NCI-H2029 (cell line): ENCODE data around the gene ZDHHC22.
A peak's percentile ranks its signal among the peaks of the same experiment; 100 is the strongest.
"Not testable (repeated sequence)": the region's sequence is repeated elsewhere in the genome, so short reads cannot be mapped to it uniquely, and the experiment has no call there.

Experiments
- DNase-seq: peaks from one replicate; lab custom pipeline; 2025; lab: John Stamatoyannopoulos, UW

ZDHHC22 gene, protein sequence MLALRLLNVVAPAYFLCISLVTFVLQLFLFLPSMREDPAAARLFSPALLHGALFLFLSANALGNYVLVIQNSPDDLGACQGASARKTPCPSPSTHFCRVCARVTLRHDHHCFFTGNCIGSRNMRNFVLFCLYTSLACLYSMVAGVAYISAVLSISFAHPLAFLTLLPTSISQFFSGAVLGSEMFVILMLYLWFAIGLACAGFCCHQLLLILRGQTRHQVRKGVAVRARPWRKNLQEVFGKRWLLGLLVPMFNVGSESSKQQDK

DNA sequence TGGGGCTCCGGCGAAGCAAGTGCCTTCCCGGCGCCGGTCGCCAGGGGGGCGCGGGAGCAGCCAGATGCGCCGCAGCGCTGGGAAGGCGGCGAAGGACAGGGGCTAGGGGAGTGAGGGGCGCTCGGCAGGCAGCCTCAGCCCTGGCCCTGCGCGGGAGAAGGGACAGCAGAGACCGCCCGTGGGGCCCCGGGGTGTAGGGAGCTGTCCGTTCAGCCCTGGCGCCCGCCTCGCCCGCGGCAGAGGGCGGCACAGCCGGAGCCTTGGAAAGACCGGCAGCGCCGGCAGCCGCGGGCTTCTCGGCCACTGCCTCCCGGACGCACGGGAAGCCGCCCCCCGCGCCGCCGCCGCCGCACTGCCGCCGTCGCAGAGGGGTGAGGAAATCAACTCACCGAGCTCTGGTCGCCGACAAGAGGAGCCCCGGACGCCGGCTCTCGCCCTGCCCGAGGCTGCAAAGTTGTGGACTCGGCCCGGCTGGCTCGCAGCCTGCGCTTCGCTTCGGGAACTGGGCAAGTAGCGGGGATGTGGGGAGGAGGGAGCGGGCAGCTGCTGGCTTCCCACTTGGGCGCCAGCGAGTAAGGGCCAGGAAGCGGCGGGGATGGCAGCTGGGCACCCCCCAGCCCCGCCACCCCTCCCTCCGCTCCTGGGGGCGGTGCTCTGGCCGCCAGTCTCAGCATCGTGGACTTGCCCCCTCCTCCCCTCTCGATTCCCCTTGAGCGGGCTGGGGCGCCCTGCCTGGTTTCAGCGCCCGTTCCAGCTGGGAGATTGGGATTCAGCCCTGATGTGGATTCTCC is at the start of gene ZDHHC22:
TSS of gene ZDHHC22 (minus strand) at position 578 of the 791 bp plus-strand sequence. CDS start 2,053 bp downstream, outside the sequence.
- no peak for DNase-seq

DNA sequence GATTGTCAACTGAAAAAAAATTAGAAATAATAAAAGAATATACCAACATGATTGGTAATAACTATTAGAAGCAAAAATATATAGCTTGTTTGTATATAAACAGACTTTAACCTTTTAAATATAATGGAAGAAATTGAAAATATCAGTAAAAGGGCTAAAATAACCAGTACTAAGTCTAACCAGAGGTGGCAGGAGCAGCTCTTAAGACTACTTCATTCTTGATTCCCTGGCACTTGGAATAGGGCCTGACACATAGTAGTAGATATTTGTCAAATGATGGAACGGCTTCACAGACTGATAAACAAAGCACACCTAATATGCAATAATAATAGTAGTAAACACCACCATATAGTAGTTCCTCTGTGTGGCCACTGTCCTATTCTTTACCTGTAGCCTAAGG is 49.4 kb upstream of the ZDHHC22 start:
- DNase-seq: no peak

DNA sequence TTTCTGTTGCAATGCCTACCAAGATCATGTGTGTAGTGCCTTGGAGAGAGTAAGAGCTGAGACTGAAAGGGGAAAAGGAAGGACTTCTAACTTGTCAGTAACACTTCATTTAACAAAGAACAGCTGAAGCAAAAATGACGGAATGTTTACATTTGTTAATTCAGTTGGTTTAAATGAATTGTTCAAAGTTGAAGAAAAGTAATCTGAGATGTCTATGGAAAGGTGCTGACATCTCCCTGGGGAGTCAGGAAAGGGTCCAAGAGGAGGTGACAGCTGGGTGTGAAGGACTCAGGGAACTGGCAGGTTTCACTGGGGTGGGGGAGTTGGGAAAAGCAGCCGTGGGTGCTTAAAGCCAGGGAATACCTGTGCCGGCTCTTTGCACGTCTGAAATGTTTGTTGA is 47.9 kb upstream of the ZDHHC22 start:
- no peak for DNase-seq

DNA sequence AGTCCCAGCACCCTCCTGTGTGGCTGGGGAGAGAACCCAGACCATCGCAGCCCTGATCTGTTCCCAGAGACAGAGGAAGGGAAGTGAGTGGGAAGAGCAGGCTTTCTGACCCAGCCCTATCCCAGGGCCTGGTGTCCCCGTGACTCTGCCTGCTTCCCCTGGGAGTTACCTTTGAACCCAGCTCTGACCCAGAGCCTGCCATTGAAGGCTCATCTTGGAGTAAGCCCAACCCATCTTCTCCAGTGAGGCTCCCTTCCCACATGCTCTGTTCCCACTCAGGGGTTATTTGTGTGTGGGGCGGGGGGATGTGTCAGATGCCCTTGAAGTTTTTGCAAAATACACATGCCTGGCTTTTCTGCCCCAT is 46.0 kb upstream of the ZDHHC22 start:
- DNase-seq: no peak

DNA sequence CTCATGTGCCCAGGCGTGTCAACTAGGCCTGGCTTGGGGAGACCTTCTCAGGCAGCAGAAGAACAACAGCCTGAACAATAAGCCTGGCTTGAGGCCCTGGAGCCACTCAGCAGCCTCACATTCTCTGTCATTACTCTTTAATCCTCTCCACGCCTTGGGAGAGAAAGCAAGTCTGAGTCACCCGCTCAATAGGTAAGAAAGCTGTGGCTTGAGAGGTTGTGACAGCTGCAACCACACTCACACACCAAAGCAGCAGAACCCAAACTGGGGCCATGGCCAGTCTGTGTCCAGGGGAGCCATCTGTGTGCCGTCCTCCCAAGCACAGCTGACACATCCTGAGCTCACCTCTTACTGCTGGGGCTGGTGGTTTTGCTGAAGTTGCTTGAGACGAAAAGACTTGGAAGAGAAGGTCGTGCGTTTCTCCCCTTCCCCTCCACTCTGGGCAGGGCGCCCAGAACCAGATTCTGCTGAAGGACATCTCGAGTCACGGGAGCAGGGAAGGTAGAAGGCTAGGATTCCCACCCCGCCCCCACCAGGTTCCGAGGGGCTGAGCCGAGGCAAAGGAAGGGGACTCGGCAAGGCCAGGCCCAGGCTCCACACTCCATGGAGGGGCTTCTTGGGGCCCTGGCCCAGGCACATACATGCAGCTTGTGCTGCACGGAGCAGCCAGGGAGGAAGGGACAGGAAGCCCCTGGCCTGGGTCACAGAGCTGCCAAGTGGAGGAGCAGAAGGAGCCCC is 45.5 kb upstream of the ZDHHC22 start:
- peak; percentile 58 for DNase-seq

DNA sequence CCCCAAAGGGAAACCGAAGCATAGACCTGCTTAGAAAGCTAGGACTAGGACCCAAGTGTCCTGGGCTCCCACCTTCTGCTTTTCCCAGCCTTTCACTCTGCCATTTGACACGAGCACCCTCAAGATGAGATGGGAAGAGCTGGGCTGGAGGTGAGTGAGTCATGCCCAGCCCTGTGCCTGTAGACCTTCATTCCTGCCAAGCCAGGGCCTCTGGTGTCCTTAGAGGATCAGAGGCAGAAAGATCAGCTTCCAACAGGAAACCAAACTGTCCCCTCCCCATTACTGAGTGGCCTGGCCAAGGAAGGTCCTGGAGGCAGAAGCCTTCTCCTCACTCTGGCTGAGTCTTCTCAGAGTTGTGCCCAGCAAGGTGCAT is 43.5 kb upstream of the ZDHHC22 start:
- no peak for DNase-seq

DNA sequence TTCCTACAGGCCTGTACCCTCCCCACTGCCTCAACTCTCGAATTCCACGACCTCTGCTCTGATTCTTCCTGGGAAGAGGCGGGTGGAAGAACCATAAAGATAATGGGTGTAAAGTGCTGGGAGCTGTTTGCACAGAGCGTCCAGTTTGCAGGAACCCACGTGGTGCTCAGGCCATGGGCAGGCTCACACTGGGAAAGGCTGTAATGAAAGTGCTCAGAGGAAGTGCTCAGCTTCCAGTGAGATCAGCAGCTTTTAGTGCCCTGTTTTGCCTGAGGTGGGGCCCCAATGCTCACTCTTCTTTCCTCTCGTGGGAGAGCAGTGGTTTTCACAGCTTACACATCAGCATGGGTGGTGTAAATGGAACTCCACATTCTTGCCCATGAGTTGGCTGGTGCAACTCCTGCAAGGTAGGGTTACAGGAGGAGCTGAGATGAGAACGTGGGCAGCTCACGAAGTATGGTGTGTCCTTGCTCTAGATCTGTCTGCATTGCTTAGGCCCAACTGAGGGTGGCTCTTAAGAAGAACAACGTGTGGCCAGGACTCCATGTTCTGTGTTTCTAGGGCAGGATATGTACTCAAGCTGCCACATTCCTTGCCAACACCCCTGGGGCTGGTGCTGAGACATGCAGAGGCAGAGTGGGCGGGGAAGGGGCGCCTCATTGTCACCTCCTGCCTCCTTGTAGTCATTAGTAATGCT is 43.0 kb upstream of the ZDHHC22 start:
- no peak for DNase-seq

DNA sequence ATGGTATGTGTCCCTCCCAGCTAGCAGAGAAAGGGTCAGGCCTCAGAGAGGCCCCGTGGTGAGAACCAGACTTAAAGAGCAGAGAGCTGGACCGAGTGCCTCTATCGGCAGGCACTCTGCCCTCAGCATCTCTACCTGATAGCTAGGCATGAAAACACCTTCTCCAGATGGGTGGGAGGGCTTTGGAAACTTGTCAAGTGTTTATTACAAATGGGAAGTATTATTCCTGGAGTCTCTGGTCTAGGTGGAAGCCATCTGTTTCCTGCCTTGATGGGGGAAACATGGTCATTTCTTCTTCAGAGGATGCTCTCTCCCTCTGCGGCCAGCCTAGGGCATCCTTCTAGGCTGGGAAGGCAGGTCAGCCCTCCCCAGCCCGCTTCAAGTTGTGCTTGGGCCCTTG is 42.3 kb upstream of the ZDHHC22 start:
- DNase-seq: no peak

DNA sequence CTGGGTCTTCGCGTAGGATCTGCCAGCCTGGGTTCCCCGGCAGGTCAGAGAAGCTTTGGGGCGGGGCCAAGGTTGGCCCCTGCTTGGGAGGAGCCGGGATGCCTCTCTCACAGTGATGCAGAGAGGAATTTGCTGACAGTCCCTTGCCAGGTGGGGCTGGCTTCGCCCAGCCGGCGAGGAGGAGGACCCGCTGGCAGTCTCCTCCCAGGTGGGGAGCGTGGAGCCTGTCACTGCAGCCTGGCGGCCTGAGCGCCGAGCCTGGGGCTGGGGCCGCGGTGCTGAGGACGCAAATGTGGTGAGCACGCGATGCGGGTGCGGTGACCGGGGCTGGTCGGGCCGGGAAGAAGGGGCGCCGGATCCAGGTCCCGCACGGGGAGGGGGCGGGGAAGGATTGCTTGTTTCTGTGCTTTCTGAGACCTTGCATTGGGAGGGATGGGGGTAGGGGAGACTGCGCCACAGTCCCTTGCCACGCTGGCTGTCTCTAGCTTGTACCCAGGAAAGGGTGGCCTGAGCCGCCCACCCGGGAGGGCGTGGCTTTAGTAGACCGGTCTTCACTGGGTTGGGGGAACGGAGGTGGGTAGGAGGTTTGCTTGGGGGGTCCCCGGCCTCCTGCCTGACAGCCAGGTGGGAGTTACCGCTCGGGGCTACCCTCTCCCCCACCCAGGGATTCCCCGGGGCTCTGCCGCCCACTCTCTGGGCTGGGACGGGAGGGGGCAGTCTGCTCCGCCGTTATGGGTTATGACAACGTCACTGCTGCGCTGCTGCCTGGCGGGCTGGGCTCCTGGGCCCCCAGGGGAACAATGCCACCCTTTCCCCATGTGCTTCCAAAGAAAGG is 40.2 kb upstream of the ZDHHC22 start, which contains the start of gene TMEM63C:
TSS of gene TMEM63C (plus strand) at position 196 of the 835 bp plus-strand sequence. CDS start 37,016 bp downstream, outside the sequence.
- DNase-seq: peak; percentile 85

DNA sequence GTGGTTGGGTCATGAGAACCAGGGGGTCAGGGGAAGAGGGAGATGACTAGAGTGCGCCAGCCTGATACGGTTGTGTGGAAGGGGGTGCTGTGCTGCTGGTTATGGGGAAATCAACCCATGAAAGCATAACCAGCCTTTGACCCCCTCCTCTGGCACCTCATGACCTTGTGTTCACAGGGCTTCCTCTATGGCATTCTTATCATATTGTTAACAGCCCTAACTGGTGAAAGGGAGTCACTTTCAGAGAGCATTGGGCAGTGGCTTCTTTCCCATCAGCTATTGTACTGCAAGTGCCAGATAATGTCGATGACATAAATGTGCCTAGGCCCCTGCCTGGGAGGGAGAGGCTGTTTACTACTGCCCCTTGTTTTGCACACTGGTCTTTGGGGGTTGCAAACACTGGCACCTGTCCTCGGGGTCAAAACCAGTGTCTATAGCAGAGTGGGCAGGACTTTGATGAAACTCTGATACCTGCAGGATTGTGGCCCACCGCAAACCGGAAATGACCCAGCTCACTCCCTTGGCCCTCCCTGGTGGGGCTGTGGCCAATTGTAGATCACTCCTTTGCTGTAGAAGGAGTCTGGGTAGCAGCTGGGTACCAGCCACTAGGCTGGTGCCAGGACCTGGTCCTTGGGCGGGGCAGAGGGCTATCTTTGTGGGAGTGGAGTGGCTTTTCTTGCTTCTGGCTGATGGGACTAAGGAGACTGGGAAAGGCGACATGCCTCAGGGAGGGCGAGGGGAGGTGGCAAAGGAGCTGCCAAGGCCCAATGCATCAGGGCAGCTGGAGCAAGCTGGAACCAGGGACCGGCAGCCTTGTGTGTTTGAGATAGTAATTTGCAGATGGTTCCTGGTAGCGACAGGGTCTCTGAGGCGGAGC is 39.4 kb upstream of the ZDHHC22 start:
- no peak for DNase-seq

DNA sequence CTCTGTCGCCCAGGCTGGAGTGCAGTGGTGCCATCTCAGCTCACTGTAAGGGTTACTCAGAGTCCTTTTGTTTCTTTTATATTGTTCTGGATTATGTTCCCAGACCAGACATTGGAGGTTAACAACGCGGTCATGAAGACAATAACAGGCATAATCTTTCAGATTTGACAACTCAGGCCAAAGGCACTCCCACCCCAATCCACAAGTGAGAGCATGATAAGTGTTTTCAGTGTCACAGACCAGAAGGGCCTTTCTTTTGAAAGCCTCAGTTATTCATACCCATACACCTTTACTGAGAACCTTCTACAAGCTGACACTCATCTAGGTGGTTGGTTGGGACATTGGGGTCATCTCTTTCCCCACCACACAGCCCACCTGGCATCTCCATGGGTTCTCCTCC is 37.1 kb upstream of the ZDHHC22 start:
- DNase-seq: no peak

DNA sequence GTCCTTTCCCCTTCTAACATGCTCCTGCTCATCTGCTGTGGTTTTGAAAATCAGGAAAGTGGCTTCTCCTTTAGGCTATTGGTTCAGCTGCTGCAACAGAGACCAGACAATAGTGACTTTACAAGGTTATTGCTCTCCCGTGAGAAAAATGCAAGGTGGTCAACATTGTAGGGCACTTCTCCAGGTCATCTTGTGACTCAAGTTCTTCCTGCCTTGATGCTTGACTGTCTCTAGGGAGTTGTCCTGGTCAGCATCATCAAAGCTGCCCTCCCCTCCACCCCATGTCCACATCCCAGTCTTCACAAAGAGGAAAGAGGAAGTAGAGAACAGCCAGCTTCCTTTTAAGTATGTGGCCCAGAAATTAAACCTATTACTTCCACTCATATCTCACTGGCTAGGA is 36.1 kb upstream of the ZDHHC22 start:
- no peak for DNase-seq

DNA sequence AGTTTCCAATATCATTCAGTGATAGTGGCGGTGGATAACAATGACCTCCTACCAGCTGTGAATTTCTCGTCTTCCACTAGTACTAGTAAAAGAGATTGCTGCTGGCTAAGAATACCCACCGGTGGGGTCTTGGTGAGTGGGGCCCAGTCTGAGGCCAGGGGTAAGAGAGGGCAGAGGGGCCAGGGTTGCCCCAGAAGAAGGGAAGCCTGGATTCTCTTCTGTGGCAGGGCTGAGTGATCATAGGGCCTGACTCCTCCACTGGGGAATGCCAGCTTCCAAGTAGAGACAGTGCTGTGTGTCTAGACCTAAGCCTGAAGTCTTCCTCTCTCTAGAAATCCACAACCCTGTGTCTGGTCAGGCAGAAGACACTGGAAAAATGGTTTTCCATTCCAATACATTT is 34.3 kb upstream of the ZDHHC22 start:
- DNase-seq: no peak

DNA sequence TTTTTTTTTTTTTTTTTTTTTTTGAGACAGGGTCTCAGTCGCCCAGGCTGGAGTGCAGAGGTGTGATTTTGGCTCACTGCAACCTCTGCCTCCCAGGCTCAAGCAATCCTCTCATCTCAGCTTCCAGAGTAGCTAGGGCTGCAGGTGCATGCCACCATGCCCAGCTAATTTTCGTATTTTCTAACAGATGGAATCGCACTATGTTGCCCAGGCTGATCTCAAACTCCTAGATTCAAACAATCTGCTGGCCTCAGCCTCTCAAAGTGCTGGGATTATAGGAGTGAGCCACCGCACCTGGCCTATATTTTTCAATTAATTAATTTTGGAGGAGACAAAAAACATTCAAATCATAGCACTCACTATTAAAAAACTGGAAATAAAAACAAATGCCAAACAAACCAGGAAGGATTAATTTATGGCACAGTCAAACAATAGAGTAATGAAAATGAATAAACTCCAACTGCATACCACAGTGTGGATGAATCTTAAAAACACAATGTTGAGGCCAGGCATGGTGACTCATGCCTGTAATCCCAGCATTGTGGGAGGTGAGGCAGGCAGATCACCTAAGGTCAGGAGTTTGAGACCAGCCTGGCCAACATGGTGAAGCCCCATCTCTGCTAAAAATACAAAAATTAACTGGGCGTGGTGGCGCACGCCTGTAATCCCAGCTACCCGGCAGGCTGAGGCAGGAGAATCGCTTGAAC is 32.5 kb upstream of the ZDHHC22 start:
- DNase-seq: not testable (repeated sequence)

DNA sequence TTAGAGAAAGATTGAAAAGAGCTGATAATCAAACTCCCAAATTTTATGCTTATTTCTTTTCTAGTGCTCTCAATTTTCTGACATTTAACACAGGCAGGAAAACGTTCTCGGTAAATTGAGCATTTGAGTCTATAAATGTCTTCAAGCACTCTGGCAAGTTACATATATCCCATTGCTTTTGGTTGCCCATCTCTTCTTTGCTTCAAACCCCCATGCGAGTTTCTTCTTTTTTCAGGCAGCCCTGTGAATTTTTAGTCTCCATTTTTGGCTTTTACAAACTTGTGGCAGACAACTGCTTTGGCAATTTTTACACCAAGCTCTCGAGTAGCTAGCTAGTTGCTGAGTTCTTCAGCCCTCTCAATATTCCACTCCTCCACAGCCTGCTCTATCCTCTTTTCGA is 31.3 kb upstream of the ZDHHC22 start:
- DNase-seq: no peak

DNA sequence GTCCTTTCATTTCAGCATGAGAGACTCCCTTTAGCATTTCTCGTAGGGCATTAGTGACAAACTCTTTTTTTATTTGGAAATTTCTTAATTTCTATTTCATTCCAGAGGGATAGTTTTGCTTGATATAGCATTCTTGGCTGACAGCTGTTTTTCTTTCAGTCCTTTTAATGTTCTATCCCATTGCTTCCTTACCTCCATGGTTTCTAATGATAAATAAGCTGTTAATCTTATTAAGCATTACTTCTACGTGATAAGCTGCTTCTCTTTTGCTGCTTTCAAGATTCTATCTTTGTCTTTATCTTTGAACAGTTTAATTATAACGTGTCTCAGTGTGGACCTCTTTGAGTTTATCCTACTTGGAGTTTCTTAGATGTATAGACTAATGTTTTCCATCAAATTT is 28.5 kb upstream of the ZDHHC22 start:
- DNase-seq: no peak

DNA sequence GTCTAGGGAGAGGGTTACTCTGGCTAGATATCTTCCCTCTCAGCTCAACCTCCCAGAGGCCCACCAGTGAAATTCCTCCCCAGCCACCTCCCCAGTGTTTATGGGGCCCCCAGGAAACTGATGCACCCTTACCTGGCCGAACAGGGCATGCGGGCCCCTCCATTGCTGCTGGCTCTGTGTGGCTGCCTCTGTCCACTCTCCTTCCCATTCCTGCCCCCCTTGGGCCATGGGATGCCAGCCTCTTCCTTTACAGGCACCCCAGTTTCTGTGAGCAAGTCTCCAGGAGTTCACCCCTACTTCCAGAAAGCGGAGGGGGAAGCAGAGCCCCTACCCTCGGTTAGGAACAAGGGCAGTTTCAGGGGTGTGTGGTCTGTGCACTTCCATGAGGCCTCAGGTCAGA is 19.4 kb upstream of the ZDHHC22 start:
- DNase-seq: no peak

DNA sequence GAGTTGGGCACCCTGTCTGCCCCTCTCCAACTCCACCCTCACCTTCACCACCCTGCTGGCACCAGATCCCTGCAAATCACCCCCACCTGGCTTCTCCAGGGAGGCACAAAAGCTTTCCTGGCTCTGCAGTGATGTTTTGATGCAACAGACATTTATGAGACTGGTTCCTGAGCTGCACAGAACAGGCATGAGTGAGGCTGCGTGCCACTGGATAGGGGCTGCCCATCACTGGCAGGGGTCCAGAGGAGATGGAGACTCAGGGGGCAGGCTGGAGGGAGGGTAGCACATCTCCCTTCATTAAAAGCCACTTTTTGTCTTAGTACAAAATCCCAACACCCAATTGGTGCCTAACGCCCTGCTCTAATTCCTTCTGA is 17.3 kb upstream of the ZDHHC22 start:
- DNase-seq: no peak

DNA sequence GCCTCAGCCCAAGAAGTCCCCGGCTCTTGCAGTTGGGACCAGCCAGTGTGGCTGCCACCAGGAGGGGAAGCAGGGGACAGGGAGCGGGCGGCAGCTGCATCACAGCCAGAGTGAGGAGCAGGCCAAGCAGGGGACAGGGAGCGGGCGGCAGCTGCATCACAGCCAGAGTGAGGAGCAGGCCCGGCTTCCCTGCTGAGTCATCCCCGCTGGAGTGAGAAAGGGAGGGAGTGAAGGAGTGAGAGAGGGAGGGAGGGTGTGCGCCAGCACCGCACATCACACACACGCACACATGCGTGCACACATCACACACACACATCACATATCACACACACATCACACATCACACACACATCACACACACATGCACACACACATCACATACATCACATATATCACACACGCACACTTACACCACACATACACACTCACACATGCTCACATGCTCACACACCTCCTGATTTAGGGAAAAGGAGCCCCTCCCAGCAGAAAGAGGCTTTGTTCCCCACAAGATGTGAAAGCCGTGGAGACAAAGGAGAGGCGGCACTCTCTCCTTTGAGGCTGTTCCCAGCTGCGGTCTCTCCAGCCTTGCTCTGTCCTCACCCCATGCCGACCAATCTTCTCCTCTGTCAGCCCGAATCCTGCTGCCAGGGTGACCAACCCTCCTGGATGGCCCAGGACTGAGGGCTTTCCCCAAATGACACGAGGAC is 16.7 kb upstream of the ZDHHC22 start:
- DNase-seq: no peak
